GM18511 (cell line): Measurements from ENCODE around the gene C6orf118.

Experiments used
- ATAC-seq: cut with Tn5 transposase; IDR thresholded peaks from one replicate; pipeline ENCODE4 v1.9.1; 2021; ENCODE audit warnings: mild to moderate bottlenecking, moderate library complexity; ENCODE audit not compliant: unreplicated experiment

Gene C6orf118

GRCh38 chr6:165308926-165309731 lies at the start of gene C6orf118:
C6orf118 (minus strand) TSS chr6:165309605; CDS start chr6:165309586, 19 bp downstream.
- ATAC-seq, result no peak

GRCh38 chr6:165345700-165346099 lies 36.3 kb upstream of the C6orf118 start:
- no peak for ATAC-seq

- no peak for ATAC-seq
Observed at GRCh38 chr6:165340532-165340931, 31.1 kb upstream of the C6orf118 start.

- ATAC-seq, result no peak
Observed at GRCh38 chr6:165325609-165326008, 16.2 kb upstream of the C6orf118 start.

GRCh38 chr6:165321555-165322145 lies 12.2 kb upstream of the C6orf118 start:
- ATAC-seq, result no peak

- no peak for ATAC-seq
Observed at GRCh38 chr6:165321150-165321549, 11.7 kb upstream of the C6orf118 start.

- no peak for ATAC-seq
Observed at GRCh38 chr6:165317723-165318122, 8.3 kb upstream of the C6orf118 start.

- ATAC-seq, result no peak
Observed at GRCh38 chr6:165306955-165307354, 2.5 kb downstream of the C6orf118 start.

- ATAC-seq, result no peak
Observed at GRCh38 chr6:165301372-165302246, 7.8 kb downstream of the C6orf118 start.

- ATAC-seq, result no peak
Observed at GRCh38 chr6:165300422-165300936, 8.9 kb downstream of the C6orf118 start.

GRCh38 chr6:165298875-165299274 lies 10.5 kb downstream of the C6orf118 start:
- no peak for ATAC-seq

GRCh38 chr6:165298402-165298801 lies 11.0 kb downstream of the C6orf118 start:
- ATAC-seq, result no peak

- ATAC-seq, result no peak
Observed at GRCh38 chr6:165292657-165293056, 16.7 kb downstream of the C6orf118 start.

GRCh38 chr6:165274611-165275010 lies 34.8 kb downstream of the C6orf118 start:
- no peak for ATAC-seq

- ATAC-seq, result no peak
Observed at GRCh38 chr6:165272585-165272984, 36.8 kb downstream of the C6orf118 start.

- no peak for ATAC-seq
Observed at GRCh38 chr6:165268987-165269386, 40.4 kb downstream of the C6orf118 start.

- no peak for ATAC-seq
Observed at GRCh38 chr6:165266621-165267020, 42.8 kb downstream of the C6orf118 start.

GRCh38 chr6:165266191-165266590 lies 43.2 kb downstream of the C6orf118 start:
- ATAC-seq, result no peak

GRCh38 chr6:165260462-165260861 lies 48.9 kb downstream of the C6orf118 start:
- no peak for ATAC-seq

GRCh38 chr6:165249808-165250207 lies 59.6 kb downstream of the C6orf118 start:
- ATAC-seq, result no peak

- no peak for ATAC-seq
Observed at GRCh38 chr6:165245701-165246100, 63.7 kb downstream of the C6orf118 start.
